DND-41 (cell line): ENCODE results near the gene MBL2.

Source experiments
- EZH2 ChIP-seq: IDR thresholded peaks from 3 replicates; pipeline ENCODE4 v1.6.1; 2012; ENCODE audit warnings: borderline replicate concordance, low read depth, mild to moderate bottlenecking, moderate library complexity, low read length, inconsistent platforms; ENCODE audit not compliant: severe bottlenecking
- TF ChIP-seq, protein P1 (sequence below): IDR thresholded peaks from 2 replicates; pipeline ENCODE4 v1.5.1; 2012; ENCODE audit warnings: borderline replicate concordance, low read length, moderate library complexity, mild to moderate bottlenecking; ENCODE audit not compliant: poor library complexity, severe bottlenecking; ENCODE audit errors: extremely low read depth

DNA sequence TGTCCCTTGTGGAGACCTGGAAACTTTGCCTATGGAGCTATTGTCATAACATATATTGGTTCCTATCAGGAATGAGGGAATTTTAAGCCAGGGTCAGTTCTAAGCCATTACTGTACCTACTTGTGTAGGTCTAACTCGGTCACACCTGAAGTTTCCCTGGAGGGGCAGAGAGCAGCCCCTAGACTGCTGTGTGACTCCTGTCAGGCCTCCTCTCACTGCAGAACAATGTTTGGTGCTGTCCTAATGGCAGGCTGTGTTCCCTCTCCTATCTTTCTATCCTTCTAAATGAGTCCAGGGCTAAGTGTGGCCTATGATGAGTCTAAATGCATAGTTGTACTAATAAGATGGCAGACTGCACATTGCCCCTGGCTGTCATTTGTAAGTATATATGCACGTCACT, 14.2 kb downstream of the MBL2 start:
- TF ChIP-seq, protein P1, sequence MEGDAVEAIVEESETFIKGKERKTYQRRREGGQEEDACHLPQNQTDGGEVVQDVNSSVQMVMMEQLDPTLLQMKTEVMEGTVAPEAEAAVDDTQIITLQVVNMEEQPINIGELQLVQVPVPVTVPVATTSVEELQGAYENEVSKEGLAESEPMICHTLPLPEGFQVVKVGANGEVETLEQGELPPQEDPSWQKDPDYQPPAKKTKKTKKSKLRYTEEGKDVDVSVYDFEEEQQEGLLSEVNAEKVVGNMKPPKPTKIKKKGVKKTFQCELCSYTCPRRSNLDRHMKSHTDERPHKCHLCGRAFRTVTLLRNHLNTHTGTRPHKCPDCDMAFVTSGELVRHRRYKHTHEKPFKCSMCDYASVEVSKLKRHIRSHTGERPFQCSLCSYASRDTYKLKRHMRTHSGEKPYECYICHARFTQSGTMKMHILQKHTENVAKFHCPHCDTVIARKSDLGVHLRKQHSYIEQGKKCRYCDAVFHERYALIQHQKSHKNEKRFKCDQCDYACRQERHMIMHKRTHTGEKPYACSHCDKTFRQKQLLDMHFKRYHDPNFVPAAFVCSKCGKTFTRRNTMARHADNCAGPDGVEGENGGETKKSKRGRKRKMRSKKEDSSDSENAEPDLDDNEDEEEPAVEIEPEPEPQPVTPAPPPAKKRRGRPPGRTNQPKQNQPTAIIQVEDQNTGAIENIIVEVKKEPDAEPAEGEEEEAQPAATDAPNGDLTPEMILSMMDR, result no peak
- no peak for TF ChIP-seq EZH2
